Measurements from ENCODE around the gene PXDN.
"Not testable (repeated sequence)": the region's sequence is repeated elsewhere in the genome, so short reads cannot be mapped to it uniquely, and the experiment has no call there.

PXDN gene

GRCh38 chr2:1739961-1740715 is 4.2 kb downstream of the PXDN start:
- DNase-seq = peak in 1 of 2 experiments; percentile 7

- DNase-seq = no peak
Observed at GRCh38 chr2:1739322-1739957, 4.9 kb downstream of the PXDN start.

- DNase-seq = peak in 1 of 2 experiments; percentile 1
Observed at GRCh38 chr2:1738646-1739302, 5.5 kb downstream of the PXDN start.

- no peak for DNase-seq
Observed at GRCh38 chr2:1738163-1738562, 6.2 kb downstream of the PXDN start.

GRCh38 chr2:1736997-1737480 is 7.3 kb downstream of the PXDN start:
- DNase-seq = no peak

GRCh38 chr2:1736045-1736444 is 8.3 kb downstream of the PXDN start:
- no peak for DNase-seq

- DNase-seq = not testable (repeated sequence)
Observed at GRCh38 chr2:1733298-1733697, 11.0 kb downstream of the PXDN start.

GRCh38 chr2:1731963-1732768 is 12.1 kb downstream of the PXDN start:
- no peak for DNase-seq

GRCh38 chr2:1731447-1731962 is 12.8 kb downstream of the PXDN start:
- no peak for DNase-seq

GRCh38 chr2:1730015-1730927 is 14.0 kb downstream of the PXDN start:
- DNase-seq = no peak

- no peak for DNase-seq
Observed at GRCh38 chr2:1729242-1729641, 15.1 kb downstream of the PXDN start.

GRCh38 chr2:1728821-1729220 is 15.5 kb downstream of the PXDN start:
- peak in 1 of 2 experiments; percentile 11 for DNase-seq

GRCh38 chr2:1727796-1728474 is 16.4 kb downstream of the PXDN start:
- DNase-seq = no peak

GRCh38 chr2:1727101-1727771 is 17.1 kb downstream of the PXDN start:
- peak in 1 of 2 experiments; percentile 0 for DNase-seq

- no peak for DNase-seq
Observed at GRCh38 chr2:1726558-1726957, 17.8 kb downstream of the PXDN start.

GRCh38 chr2:1724351-1724750 is 20.0 kb downstream of the PXDN start:
- not testable (repeated sequence) for DNase-seq

GRCh38 chr2:1723397-1724042 is 20.8 kb downstream of the PXDN start:
- no peak for DNase-seq

GRCh38 chr2:1722692-1723091 is 21.6 kb downstream of the PXDN start:
- DNase-seq = no peak

GRCh38 chr2:1721706-1722646 is 22.3 kb downstream of the PXDN start:
- no peak for DNase-seq

Data from activated T-cell treated with anti-CD3 and anti-CD28 coated beads, Interleukin-2, amount 50 U/mL, for 48 hours (primary cell).